Astrocyte of the cerebellum (primary cell): ENCODE data around the gene PLCE1.

Experiments
- DNase-seq: peaks from one replicate; pipeline ENCODE4 v3.0.0-alpha.2; 2011; ENCODE audit warnings: low read depth
- H3K4me3 ChIP-seq: 2 replicates; pipeline ENCODE4 v1.5.1; 2011; ENCODE audit warnings: mild to moderate bottlenecking, low read depth, low read length, moderate library complexity
- in situ Hi-C: cut with HindIII; loops from 2 replicates; pipeline ENCODE4 v1.10.0; 2017; ENCODE audit warnings: low sequenced_read_pairs
- TF ChIP-seq, protein P1 (sequence below): IDR thresholded peaks from 2 replicates; pipeline ENCODE4 v1.5.1; 2012; ENCODE audit warnings: low read length, low read depth, moderate library complexity, mild to moderate bottlenecking; ENCODE audit errors: missing control alignments

PLCE1 gene

DNA sequence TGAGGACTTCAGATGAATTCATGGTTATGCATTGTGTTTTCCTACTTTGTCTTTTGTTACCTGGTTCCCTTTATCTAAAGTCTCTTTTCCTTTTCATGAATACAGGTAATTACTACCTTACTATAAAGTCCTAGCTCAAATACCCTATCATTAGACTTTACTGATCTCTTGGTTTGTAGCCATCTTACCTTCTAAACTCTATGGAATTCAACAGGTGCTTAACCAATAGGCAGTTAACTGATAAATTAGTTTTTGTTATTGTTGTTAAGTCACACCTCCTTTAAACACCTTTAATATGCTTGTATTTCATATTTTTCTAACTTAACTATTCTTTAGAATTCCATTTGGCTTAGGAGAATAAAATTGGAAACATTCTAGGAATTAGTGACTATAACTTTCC lies 30.7 kb downstream of the PLCE1 start:
- DNase-seq = no peak
- TF ChIP-seq, protein P1, sequence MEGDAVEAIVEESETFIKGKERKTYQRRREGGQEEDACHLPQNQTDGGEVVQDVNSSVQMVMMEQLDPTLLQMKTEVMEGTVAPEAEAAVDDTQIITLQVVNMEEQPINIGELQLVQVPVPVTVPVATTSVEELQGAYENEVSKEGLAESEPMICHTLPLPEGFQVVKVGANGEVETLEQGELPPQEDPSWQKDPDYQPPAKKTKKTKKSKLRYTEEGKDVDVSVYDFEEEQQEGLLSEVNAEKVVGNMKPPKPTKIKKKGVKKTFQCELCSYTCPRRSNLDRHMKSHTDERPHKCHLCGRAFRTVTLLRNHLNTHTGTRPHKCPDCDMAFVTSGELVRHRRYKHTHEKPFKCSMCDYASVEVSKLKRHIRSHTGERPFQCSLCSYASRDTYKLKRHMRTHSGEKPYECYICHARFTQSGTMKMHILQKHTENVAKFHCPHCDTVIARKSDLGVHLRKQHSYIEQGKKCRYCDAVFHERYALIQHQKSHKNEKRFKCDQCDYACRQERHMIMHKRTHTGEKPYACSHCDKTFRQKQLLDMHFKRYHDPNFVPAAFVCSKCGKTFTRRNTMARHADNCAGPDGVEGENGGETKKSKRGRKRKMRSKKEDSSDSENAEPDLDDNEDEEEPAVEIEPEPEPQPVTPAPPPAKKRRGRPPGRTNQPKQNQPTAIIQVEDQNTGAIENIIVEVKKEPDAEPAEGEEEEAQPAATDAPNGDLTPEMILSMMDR = no peak
- in situ Hi-C loops = no loop called here
- H3K4me3 ChIP-seq = no peak overlapping the region

DNA sequence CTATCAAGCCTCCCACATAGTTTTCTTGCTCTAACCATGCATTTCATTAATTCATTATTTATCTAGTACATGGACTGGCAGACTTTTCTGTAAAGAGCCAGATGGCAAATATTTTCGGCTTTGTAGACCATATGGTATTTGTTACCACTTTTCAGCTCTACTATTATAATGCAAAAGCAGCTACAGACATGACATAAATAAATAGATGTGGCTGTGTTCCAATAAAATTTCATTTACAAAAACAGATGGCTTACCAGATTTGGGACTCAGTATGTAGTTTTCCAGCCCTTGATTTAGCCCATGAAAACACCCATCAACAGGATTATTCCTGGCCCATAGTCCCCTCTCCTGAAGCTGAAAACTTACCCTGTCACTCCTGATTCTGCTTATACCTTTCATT lies 32.1 kb downstream of the PLCE1 start:
- no peak overlapping the region for H3K4me3 ChIP-seq
- DNase-seq = no peak
- in situ Hi-C loops = no loop called here
- TF ChIP-seq, protein P1 = no peak

DNA sequence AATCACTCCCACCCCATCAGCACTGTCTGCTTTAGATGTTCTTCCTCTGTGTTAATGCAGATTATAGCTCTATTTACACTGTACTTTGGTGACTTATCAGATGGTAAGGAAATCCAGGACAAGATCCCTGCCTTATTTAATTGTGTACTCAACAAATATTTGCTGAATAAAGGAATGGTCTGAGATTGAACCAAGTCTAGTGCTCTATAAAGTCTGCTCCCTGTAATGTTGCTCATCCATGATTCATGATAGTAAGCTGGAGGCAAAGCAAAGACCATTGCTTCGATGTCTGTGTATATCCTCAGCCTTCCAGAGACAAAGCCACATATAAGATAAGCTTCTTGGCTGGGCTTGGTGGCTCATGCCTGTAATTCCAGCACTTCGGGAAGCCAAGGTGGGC lies 33.5 kb downstream of the PLCE1 start:
- in situ Hi-C loops = no loop called here
- H3K4me3 ChIP-seq = no peak overlapping the region
- TF ChIP-seq, protein P1 = no peak
- no peak for DNase-seq

DNA sequence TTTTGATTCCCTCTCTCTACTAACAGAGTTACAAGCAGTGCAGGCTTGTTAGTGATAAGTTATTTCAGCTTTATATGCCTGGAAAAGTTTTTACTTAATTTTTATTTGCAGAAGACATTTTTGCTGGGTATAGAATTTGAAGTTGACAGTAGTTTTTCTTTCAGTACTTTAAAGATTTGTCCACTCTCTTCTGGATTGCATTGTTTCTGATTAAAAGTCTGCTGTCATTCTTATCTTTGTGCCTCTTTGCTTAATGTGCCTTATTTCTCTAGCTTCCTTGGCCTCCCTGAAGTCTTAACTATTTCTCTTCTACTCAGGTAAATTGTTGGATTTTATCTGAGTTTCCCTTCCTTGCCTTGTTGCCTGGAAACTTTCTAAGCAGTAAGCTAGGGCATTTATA lies 36.2 kb downstream of the PLCE1 start:
- H3K4me3 ChIP-seq = no peak overlapping the region
- TF ChIP-seq, protein P1 = no peak
- DNase-seq = no peak
- in situ Hi-C loops = no loop called here

DNA sequence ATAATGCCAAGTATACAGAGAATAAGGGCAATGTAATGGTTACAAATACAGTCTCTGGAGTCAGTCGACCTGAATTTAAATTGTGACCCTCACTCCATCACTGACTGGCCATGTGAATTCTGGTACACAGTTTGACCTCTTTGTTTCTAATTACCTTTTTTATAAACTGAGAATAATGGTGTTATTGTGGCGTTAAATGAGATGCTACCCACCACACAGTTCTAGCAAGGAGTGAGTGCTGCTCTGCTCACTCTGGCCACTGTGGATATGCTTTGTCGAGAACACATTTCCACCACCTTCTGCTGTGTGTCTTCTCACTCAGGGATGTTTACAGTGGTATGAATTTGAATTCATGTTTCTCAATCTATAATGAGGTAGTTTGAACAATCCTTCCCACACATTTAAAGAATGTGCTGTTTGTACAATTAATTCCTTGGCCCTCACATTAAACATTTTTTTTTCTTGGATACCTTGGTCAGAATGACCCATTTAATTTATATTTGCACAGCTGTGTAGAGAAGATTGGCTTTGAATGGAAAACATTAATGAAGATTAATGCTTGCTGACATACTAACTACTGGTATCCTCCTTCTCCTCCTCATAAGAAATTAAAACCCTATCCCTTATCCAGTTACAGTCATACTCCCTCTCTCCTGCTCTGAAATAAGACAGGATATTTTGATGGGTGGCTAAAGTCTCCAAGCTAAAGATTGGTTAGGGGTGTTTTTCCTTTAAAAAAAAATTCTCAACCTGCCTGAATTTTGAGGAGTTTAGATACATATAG lies 42.4 kb downstream of the PLCE1 start:
- H3K4me3 ChIP-seq = no peak overlapping the region
- no peak for DNase-seq
- in situ Hi-C loops = no loop called here
- TF ChIP-seq, protein P1 = no peak

DNA sequence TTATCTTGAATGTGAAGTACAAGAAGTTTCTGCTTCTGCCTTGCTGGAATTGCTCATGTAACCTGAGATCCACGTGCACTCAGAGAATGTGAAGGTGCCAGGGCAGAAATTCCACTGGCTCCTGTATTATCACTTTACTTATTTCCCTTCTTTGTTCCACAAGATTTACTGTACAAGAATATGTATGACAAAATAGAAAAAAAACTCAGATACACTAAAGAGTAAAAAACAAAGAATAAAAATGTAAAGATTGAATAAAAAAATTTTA lies 43.0 kb downstream of the PLCE1 start:
- TF ChIP-seq, protein P1 = no peak
- DNase-seq = no peak
- no peak overlapping the region for H3K4me3 ChIP-seq
- in situ Hi-C loops = no loop called here
